ENCODE data around the gene CCDC6.
"Not testable (repeated sequence)": the region's sequence is repeated elsewhere in the genome, so short reads cannot be mapped to it uniquely, and the experiment has no call there.

CCDC6 gene

DNA sequence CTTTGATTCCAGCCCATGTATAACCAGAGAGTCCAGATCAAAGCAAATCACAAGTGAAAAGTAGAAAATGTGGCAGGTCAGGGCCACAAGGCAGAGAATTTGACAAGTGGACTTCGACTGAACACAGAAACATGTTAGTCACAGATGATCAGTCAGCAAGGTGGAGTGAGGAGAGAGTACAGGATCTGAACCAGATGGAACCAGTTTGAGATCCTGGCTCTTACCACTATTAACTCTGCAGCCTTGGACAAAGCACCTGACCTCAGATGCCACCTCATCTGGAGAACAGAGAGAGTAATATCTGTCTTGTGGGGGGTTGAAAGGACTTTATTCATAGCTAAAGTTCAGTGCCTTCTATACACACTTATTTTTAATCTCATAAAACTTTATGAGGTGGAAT is 157.5 kb downstream of the CCDC6 start:
- no peak for DNase-seq

DNA sequence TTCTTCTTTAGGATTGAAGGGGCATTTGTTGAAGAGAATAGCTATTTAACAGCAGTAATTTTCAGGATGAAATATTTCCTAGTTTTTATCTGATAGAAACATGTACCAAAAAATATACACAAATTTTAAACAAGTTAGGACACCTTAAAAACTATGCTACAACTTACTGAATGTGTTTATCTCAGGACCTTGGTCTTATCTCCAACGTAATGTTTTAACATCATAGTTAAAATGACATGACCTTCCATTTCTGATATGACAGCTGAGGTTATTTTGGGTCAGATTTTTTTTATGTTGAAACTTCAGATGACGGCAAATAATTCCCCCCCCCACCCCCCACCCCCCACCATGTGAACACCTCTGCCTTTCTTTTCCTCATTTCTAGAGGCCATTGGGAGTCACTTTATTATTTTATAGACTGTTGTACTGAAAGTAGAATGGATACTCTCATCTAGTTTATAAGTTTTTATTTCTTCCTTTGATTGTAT is 161.1 kb downstream of the CCDC6 start:
- no peak for DNase-seq

DNA sequence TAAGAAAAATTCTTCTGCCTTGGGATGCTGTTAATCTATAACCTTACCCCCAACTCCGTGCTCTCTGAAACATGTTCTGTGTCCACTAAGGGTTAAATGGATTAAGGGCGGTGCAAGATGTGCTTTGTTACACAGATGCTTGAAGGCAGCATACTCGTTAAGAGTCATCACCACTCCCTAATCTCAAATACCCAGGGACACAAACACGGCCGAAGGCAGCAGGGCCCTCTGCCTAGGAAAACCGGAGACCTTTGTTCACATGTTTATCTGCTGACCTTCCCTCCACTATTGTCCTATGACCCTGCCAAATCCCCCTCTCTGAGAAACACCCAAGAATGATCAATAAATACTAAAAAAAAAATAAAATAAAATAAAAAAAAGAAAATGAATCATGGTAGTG is 161.6 kb downstream of the CCDC6 start:
- DNase-seq = not testable (repeated sequence)

DNA sequence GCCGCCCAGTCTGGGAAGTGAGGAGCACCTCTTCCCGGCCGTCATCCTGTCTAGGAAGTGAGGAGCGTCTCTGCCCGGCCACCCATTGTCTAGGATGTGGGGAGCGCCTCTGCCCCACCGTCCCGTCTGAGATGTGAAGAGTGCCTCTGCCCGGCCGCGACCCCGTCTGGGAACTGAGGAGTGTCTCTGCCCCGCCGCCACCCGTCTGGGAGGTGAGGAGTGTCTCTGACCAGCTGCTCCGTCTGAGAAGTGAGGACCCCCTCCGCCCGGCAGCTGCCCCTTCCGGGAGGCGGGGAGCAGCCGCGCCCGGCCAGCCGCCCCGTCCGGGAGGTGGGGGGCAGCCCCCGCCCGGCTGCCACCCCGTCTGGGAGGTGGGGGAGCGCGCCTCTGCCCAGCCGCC is 162.2 kb downstream of the CCDC6 start:
- DNase-seq = not testable (repeated sequence)

DNA sequence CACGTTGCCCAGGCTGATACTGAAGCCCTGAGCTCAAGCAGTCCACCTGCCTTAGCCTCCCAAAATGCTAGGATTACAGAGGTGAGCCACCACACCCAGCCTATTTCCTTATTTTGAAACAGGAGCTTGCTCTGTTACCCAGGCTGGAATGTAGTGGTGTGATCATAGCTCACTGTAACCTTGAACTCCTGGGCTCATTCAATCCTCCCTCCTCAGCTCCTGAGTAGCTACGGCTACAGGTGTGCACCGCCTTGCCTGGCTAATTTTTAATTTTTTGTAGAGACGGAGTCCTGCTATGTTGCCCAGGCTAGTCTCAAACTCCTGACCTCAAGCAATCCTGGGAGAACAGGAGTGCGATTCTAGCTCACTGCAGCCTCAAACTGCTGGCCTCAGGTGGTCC is 164.8 kb downstream of the CCDC6 start:
- DNase-seq = no peak

DNA sequence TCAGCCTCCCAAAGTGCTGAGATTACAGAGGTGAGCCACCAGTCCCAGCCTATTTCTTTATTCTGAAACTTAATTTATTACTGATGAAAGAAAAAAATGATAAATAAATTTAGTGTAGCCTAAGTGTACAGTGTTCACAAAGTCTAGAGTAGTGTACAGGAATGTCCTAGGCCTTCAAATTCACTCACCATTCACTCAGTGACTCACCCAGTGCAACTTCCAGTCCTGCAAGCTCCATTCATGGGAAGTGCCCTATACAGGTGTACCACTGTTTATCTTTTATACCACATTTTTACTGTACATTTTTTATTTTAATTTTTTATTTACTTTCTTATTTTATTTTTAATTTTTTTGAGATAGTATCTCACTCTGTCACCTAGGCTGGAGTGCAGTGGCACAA is 165.3 kb downstream of the CCDC6 start:
- no peak for DNase-seq
